ENCODE data around the gene SLAMF1. TPM values are rescaled to one million over a fixed set of nuclear protein-coding genes. Genes with fewer than 3 reads are reported as not detected.
"Not testable (repeated sequence)": the region's sequence is repeated elsewhere in the genome, so short reads cannot be mapped to it uniquely, and the experiment has no call there.

The SLAMF1 gene
- total RNA-seq, 1 donor from 2014 or later = 0.21 TPM

DNA sequence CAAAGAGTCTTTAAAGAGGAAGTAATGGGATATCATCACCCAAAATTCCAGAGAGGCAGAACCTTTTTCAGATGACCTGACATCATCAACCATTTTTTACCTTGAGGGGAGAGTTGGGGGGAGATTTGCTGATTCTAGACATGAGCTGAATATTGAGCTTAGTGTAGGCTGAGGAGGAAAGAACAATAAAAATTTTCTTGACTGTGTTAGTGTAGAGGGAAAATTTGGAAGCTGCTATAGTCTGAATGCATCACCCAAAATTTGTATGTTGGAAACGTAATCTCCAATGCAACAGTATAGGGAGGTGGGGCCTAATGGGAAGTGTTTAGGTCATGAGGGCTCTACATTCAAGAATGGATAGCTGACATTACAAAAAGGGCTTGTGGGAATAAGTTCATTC lies 49.8 kb downstream of the SLAMF1 start:
- DNase-seq = no peak

DNA sequence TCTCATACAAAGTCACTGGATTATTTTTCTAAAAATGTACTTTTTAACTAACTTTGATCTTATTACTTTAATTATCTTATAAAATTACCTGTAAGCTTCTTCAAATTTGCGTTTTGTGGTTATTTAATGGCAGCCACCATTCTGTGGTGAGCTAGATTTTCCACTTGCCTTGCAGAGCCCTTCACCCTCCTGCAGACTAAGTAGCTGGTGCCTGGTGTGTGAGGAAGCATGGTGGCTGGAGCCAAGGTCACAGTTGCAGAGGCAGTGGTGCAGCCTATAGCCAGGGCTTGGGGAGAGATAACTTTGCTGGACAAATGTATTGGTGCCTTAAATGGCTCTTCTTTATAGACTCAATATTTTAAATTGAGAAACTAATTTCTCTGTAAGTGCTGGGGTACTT lies 56.4 kb downstream of the SLAMF1 start:
- DNase-seq = no peak

DNA sequence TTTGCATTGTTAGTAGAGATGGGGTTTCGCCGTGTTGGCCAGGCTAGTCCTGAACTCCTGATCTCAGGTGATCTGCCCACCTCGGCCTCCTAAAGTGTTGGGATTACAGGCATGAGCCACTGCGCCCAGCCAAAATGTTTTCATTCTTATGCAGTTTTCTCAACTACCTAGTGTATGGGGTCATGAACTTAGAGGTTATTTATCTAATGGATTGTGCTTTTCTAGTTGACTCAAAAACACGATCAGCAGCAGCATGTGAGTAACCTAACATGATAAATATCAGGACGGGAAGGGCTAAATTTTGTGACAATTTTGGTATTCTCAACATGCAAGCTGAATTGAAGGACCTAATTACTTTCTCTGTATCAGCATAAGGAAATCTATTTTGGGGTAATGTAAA lies 58.4 kb downstream of the SLAMF1 start:
- DNase-seq = no peak

- DNase-seq = no peak
Observed at GRCh38 chr1:160584784-160585183, 62.1 kb downstream of the SLAMF1 start.

GRCh38 chr1:160582976-160583375 lies 63.9 kb downstream of the SLAMF1 start:
- DNase-seq = not testable (repeated sequence)

- no peak for DNase-seq
Observed at GRCh38 chr1:160581961-160582360, 64.9 kb downstream of the SLAMF1 start.

GRCh38 chr1:160580221-160580812 lies 66.5 kb downstream of the SLAMF1 start:
- DNase-seq = no peak

GRCh38 chr1:160579216-160579701 lies 67.6 kb downstream of the SLAMF1 start, which contains the start of gene CD84:
Gene CD84, minus strand, starts transcription at chr1:160579496. Its CDS starts 59 bp downstream, at chr1:160579437.
- no peak for DNase-seq

DNA sequence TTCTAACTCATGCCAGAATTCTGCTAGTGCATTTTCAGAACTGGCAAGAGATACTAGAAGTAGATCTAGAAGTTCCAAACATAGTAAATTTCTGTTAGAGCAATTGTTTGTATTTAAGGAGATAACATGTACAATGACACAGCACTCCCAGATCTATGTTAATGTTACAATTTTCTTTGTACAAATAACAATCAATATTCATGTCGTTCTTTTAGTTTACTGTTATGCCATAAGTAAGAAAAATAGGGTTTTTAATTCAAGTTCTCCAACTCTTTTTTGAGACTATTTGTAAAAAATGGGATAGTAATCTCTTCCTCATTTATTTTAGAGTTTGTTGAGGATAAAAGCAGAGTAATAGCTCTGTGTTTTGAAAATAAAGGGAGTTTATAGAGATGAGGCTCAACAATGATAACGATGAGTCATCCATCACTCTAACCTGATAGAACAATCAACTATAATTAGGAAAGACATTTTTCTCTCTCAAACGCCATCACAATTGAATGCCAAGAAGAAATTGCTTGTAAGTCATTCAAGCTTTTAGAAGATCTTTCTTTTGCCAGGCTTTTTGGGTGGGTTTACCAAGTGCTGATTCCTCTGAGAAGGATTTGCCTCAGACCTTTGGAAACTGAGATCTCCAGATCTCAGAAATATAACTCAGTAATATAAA lies 68.2 kb downstream of the SLAMF1 start:
- no peak for DNase-seq

DNA sequence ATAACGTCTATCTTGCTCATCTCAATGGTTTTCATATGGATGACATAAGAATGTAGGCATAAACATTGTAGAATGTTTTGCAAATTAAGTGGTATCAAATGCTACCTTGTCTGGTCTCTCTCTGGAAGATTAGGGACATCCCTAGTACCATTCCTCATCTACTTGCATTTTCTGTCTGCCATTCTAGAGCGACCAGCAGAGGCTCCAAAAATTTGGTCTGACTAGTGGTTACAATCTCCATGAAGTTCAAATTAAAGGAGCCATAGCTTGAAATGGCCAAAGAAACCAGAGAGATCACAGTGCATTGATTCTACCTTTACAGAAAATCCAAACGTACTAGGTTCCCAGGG lies 68.7 kb downstream of the SLAMF1 start:
- DNase-seq = no peak

DNA sequence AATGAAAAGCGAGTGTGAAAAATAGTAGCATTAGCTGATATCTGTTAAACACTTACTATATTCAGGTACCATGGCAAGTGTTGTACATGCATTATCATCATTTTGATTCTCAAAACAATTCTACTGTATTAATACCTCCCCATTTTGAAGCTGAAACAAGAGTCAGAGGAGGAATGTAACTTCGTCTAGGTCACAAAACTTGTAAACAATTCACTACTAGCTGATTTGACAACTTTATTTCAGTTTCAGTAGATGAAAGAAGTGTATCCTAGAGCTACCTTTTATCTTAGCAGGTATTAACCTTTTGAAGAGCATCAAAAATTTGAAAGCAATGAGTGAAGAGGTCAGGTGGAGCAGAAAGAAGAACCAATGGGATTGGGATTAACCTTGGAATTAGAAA lies 69.2 kb downstream of the SLAMF1 start:
- DNase-seq = no peak

GRCh38 chr1:160576884-160577283 lies 70.0 kb downstream of the SLAMF1 start:
- DNase-seq = no peak

DNA sequence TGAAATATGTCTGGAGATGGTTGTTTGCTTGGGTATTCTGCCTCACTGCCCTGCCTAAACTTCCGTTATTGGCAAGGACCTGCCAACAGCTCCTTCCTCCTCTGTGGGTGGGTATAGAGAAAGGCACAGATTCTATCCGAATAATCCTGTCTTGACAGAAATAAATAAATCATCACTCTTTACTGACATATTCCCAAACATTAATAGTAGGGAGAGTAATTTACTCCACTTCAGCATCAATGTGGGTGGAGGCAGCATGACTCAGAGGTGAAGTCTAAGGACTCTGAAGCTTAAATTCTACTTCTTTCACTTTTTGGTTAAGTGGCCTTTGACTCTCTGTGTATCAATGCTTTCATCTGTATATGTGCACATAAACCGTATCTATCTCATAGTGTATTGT lies 70.5 kb downstream of the SLAMF1 start:
- DNase-seq = no peak

DNA sequence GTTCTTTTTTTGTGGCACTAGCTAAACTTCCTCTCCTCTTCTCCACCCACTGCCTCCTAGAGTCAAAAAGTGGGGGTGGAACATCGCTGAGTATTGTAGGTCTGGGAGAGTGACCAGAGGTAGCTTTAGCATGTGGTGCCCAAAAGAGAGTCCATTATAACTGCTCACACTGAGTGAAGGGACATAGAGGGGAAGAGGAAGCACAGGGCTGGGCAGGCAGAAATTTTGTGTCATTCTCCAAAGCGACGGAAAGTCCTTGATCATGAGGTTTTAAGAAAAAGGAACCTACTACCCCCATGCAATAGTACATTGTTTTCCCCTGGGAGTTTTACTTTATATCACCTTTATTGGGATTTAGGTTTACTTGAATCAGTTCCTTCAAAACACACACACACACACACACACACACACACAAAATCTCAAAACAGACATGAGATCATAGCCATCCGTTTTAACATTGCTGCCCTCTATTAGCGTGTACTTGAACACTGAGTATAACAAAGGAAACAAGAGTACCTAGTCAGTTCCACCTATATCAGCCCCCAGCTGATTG lies 71.7 kb downstream of the SLAMF1 start:
- DNase-seq = peak; percentile 10

- no peak for DNase-seq
Observed at GRCh38 chr1:160570840-160571239, 76.0 kb downstream of the SLAMF1 start.

- no peak for DNase-seq
Observed at GRCh38 chr1:160569806-160570205, 77.0 kb downstream of the SLAMF1 start.

- no peak for DNase-seq
Observed at GRCh38 chr1:160567858-160568682, 78.8 kb downstream of the SLAMF1 start.

DNA sequence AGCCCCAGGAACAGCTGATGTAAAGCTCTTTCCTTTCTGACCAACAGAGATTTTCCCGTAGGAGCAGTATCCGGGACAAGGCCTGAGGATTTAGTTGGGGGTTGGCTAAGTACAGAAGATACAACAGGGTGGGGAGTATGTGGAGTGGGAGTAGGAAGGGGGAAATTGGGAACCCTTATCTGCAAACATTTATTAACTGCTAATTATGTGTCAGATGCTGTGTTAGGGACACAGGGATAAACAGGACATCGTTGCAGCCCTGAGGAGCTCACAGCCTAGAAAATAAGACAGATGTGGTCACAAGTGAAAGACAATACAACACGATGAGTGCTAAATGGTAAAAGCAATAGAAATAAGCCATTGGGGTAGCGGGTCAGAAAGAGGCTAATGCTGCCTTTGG lies 79.5 kb downstream of the SLAMF1 start:
- no peak for DNase-seq

DNA sequence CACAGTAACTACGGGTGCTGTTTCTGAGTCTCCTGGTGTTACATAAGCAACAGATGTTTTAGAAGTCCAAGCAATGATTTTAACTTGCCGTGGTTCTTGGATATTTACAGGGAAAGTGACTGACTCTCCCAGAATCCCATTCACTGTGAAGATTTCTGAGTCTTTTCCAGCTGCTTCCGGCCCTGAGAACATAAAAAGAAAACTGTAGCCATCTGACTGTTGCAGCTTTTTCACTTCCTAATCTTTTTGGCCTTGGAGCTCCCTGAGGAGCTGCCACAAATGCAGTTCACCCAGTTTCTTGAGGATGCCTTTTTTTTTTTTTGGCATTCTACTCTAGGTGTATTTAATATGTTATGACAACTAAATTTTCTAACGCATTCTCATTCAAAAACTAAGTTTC lies 81.3 kb downstream of the SLAMF1 start:
- no peak for DNase-seq

DNA sequence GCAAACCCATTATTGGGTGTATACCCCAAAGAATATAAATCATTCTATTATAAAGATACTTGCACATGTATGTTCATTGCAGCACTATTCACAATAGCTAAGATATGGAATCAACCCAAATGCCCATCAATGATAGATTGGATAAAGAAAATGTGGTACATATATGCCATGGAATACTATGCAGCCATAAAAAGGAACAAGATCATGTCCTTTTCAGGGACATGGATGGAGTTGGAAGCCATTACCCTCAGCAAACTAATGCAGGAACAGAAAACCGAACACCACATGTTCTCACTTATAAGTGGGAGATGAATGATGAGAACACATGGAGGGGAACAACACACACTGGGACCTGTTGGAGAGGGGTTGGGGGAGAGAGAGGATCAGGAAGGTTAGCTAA lies 83.6 kb downstream of the SLAMF1 start:
- not testable (repeated sequence) for DNase-seq

GRCh38 chr1:160562745-160563144 lies 84.1 kb downstream of the SLAMF1 start:
- DNase-seq = not testable (repeated sequence)

GRCh38 chr1:160560806-160561205 lies 86.0 kb downstream of the SLAMF1 start:
- no peak for DNase-seq
